Nephron (organoid): ENCODE data around the gene P2RY6.

Experiments used
- H3K27ac Mint-ChIP-seq, 3 experiments: 2 replicates each; pipeline ENCODE4 v1.8.0; 2020; ENCODE audit warnings: mixed read lengths in 3 of 3, mild to moderate bottlenecking in 2 of 3, moderate library complexity in 1 of 3
- H3K27me3 Mint-ChIP-seq: 2 replicates; pipeline ENCODE4 v1.8.0; 2021; ENCODE audit warnings: low read depth, mild to moderate bottlenecking, moderate library complexity, mixed read lengths
- H3K36me3 Mint-ChIP-seq: 2 replicates; pipeline ENCODE4 v1.8.0; 2020; ENCODE audit warnings: low read depth, mixed read lengths
- H3K4me1 Mint-ChIP-seq: 2 replicates; pipeline ENCODE4 v1.8.0; 2020; ENCODE audit warnings: mixed read lengths
- H3K4me3 Mint-ChIP-seq, 3 experiments: 2 replicates each; pipeline ENCODE4 v1.8.0; 2020; ENCODE audit warnings: mild to moderate bottlenecking in 3 of 3, mixed read lengths in 3 of 3, moderate library complexity in 2 of 3
- H3K9me3 Mint-ChIP-seq: 2 replicates; pipeline ENCODE4 v1.8.0; 2020; ENCODE audit warnings: mixed read lengths
- TF ChIP-seq, protein P1 (sequence below), 3 experiments: fragments of 200-600 bp; sonication (generic); IDR thresholded peaks; one replicate each; pipeline ENCODE4 v1.5.0; 2021; ENCODE audit warnings: antibody characterized with exemption in 3 of 3; ENCODE audit not compliant: unreplicated experiment in 3 of 3

The P2RY6 gene

DNA sequence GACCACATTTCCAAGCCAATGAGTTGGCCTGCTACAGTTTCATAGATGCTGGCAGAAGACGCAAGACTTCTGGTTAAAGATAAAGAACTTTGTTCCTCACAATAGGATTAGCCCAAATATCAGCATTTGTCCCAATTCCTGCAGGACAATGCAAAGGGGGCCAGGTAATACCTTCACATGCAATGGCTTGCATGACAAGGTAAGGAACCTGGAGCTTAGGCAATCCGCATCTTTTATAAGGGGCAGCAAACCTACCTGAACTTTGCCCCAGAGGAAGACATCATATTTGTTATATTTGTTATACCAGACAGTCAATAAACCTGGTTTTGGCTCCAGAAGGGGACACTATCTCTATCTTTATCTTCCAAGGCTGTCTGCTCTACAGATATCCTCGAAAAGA is 5.3 kb downstream of the P2RY6 start:
- no peaks in the 10 kb centered on the region for H3K9me3 Mint-ChIP-seq
- no peak overlapping the region for H3K4me3 Mint-ChIP-seq
- H3K27ac Mint-ChIP-seq = no peak overlapping the region
- H3K4me1 Mint-ChIP-seq = peaks cover 10% of the 10 kb centered on the region
- TF ChIP-seq, protein P1, sequence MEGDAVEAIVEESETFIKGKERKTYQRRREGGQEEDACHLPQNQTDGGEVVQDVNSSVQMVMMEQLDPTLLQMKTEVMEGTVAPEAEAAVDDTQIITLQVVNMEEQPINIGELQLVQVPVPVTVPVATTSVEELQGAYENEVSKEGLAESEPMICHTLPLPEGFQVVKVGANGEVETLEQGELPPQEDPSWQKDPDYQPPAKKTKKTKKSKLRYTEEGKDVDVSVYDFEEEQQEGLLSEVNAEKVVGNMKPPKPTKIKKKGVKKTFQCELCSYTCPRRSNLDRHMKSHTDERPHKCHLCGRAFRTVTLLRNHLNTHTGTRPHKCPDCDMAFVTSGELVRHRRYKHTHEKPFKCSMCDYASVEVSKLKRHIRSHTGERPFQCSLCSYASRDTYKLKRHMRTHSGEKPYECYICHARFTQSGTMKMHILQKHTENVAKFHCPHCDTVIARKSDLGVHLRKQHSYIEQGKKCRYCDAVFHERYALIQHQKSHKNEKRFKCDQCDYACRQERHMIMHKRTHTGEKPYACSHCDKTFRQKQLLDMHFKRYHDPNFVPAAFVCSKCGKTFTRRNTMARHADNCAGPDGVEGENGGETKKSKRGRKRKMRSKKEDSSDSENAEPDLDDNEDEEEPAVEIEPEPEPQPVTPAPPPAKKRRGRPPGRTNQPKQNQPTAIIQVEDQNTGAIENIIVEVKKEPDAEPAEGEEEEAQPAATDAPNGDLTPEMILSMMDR (IDR thresholded peaks at IDR 0.05; ENCODE audit: unreplicated experiment in 3 of 3) = no peak
- peaks cover 20% of the 10 kb centered on the region for H3K27me3 Mint-ChIP-seq
- H3K36me3 Mint-ChIP-seq = no peaks in the 10 kb centered on the region

DNA sequence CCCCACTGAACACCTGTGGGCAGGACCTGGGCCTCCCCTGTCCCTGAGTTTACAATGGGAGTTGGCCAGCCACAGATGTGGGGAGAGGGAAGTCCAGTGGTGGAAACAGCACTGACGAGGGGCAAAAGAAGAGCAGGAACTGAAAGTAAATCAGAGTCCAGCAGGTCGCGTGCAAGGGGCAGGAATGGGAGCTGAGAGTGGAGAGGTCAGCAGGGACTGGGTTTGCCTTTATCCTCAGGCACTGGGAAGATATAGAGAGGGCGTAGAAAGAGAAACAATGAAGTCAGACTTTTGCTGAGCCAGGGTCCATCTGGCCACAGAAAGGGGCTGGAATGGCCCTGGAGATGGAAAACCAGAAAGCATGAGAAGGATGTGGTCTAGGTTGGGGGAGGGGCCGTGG is 8.5 kb downstream of the P2RY6 start:
- no peaks in the 10 kb centered on the region for H3K4me1 Mint-ChIP-seq
- H3K4me3 Mint-ChIP-seq = no peak overlapping the region
- no peak overlapping the region for H3K27ac Mint-ChIP-seq
- no peaks in the 10 kb centered on the region for H3K36me3 Mint-ChIP-seq
- H3K27me3 Mint-ChIP-seq = peaks cover 11% of the 10 kb centered on the region
- TF ChIP-seq, protein P1 (IDR thresholded peaks at IDR 0.05; ENCODE audit: unreplicated experiment in 3 of 3) = no peak
- no peaks in the 10 kb centered on the region for H3K9me3 Mint-ChIP-seq

DNA sequence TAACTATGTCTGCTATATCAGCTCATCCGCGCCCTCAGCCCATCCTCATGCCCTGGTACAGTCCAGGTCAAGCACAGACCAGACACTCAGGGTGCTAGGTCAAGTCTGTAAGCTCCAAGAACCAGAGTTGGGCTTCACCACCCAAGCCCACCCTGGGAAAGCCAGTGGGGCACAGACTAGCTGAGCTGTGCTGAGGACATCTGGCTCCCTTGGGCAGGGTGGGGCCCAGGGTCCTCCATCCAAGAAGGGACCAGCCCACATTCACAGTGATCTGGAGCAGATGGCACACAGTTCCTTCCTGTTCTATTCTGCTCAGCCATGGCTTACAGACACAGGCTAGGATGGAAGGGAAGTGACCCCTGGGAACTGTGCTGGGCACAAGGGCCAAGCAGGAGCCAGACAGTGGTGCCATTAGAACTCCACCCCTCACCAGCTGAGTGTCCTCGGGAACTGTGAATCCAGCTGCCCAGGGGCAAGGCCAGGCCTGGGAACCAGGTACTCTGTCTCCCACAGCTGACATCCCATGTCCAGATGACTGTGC is 9.1 kb downstream of the P2RY6 start:
- TF ChIP-seq, protein P1 (IDR thresholded peaks at IDR 0.05; ENCODE audit: unreplicated experiment in 3 of 3) = no peak
- H3K36me3 Mint-ChIP-seq = no peaks in the 10 kb centered on the region
- peaks cover 10% of the 10 kb centered on the region for H3K27me3 Mint-ChIP-seq
- no peaks in the 10 kb centered on the region for H3K4me1 Mint-ChIP-seq
- H3K27ac Mint-ChIP-seq = no peak overlapping the region
- no peak overlapping the region for H3K4me3 Mint-ChIP-seq
- no peaks in the 10 kb centered on the region for H3K9me3 Mint-ChIP-seq

DNA sequence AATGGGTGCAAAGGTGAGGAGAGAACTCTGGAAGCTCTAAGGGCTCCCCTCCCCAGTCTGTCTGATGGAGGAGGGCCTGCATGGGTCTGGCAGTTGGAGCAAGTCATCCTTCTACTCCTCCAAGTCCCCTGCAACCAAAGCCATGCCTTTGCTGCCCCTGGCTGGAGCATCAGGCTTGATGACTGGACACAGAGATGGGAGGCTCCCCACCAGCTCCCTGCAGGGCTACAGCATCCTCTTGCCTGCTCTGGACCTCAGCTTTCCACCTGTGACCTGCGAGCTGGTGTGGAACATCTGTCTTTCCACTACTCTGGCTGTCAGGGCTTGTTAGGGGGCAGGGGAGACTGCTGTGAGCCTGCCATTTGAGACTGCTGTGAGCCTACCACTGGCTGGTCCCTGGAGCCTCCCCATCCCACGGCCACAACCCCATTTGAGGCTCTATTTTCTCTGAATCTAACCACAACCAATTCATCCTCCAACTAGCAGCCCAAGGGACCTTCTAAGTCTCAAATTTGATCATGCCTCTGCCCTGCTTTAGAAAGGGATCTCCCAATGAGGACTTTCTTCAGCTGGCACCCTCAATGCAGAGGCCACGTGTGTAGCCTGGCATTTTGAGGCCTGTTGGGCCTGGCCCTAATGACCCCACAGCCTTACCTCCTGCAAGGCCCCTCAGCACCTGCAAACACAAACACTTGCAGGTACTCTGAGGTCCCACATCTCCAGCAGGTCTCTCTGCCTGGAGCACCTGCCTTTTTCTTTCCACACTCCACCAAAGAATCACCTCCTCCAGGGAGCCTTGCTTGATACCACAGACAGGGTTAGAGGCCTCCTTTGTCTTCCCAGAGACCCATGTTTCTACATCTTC is 9.9 kb downstream of the P2RY6 start:
- H3K4me3 Mint-ChIP-seq = no peak overlapping the region

DNA sequence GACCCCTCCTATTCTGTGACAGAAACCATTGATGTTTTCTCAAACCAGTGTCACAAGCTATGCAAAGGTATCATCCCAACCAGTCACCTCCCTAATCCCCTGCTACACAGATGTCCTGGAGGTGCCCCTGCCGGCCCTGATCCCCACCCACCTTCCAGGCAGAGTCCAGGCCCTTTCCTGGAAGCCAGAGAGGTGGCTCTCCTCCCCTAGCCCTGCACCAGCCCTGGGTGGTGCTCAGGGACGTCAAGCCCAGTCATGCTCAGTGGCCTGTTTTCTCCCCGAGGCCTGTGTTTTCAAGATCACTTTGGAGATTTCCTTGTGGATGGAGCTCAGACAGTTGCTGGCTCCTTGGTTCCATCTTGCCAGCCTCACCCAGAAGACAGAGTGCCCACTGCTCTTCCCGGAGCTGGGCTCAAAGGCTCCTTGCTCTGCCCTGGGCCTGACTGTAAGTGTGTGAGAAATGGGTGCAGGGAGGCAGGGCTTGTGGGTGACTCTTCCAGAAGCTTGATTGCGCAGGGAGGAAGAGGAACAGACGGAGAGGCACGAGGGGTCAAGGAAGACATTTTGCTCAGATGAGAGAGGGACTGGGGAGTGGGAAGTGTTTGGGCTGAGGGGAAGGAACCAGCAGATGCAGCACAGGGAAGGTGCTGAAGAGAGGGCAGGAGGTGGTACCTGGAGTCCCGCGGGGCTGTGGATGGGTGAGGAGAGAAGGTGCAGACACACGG is 11.3 kb downstream of the P2RY6 start:
- Mint-ChIP-seq H3K36me3 (no peaks in the 10 kb centered on the region), H3K27me3 (peaks cover 10% of the 10 kb centered on the region)
- TF ChIP-seq, protein P1 (IDR thresholded peaks at IDR 0.05; ENCODE audit: unreplicated experiment in 3 of 3) = no peak

More for the DNA sequence above, 9.9 kb downstream of the P2RY6 start:
- TF ChIP-seq, protein P1 (IDR thresholded peaks at IDR 0.05; ENCODE audit: unreplicated experiment in 3 of 3) = no peak
- Mint-ChIP-seq H3K9me3 (no peaks in the 10 kb centered on the region), H3K27ac (no peak overlapping the region), H3K27me3 (peaks cover 10% of the 10 kb centered on the region), H3K36me3 (no peaks in the 10 kb centered on the region), H3K4me1 (peaks cover 3% of the 10 kb centered on the region)

More for the DNA sequence above, 11.3 kb downstream of the P2RY6 start:
- Mint-ChIP-seq H3K9me3 (no peaks in the 10 kb centered on the region), H3K4me3 (no peak overlapping the region), H3K4me1 (peaks cover 10% of the 10 kb centered on the region), H3K27ac (no peak overlapping the region)
